Measurements from ENCODE around the gene NECTIN4.
A peak's percentile ranks its signal among the peaks of the same experiment; 100 is the strongest.

NECTIN4 gene

DNA sequence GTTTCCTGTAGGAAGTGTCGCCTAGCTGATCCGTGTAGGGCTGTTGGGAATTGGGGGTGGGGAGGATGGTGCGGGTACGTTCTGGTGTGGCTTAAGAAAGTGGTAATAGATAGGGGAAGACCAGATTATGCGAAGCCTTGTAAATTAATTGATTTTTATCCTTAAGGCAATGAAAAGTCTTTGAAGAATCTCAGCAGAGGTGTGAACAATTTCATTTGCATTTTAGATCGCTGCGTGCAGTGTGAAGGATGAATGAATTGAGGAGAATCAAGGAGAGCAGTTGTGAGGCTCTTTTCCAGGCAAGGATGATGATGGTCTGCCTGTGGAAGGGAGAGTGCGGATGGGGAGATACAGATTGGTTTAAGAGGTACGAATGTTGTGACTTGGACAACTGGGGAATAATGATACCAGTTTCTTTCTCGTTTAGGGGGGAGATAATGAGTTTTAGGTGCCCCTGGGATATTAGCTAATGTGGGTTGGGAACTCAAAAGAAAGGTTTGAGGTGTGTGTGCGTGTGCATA is 43.9 kb upstream of the NECTIN4 start:
- ATAC-seq (ENCODE audit: insufficient read depth, low read depth) (peak; percentile 20), DNase-seq (no peak)
- Histone ChIP-seq H3K36me3 (ENCODE audit: insufficient read depth, low read length) (peaks cover 24% of the 10 kb centered on the region), H3K9me3 (ENCODE audit: insufficient read depth, low read length, severe bottlenecking) (no peaks in the 10 kb centered on the region), H3K27ac (ENCODE audit: low read length) (peak overlapping the region; percentile 93), H3K79me2 (ENCODE audit: insufficient read depth, low read length) (peaks cover 69% of the 10 kb centered on the region), H3K27me3 (ENCODE audit: insufficient read depth, low read length, poor library complexity) (no peaks in the 10 kb centered on the region), H4K20me1 (ENCODE audit: insufficient read depth, low read length) (no peaks in the 10 kb centered on the region), H2AFZ (ENCODE audit: low read depth, low read length) (peak overlapping the region; percentile 97), H3K4me2 (ENCODE audit: insufficient read depth, low read length) (peak overlapping the region; percentile 69), H3K4me3 (ENCODE audit: low read depth in 1 of 2, low read length in 2 of 2) (peak overlapping the region; percentile 64 to 77), H3K4me1 (ENCODE audit: insufficient read depth, low read length) (peaks cover 43% of the 10 kb centered on the region), H3K9ac (ENCODE audit: low read depth, low read length) (peak overlapping the region; percentile 82)
- no peak for TF ChIP-seq EZH2 (IDR thresholded peaks at IDR 0.05; ENCODE audit: borderline replicate concordance, low read depth, low read length, severe bottlenecking)
- TF ChIP-seq, protein P1, sequence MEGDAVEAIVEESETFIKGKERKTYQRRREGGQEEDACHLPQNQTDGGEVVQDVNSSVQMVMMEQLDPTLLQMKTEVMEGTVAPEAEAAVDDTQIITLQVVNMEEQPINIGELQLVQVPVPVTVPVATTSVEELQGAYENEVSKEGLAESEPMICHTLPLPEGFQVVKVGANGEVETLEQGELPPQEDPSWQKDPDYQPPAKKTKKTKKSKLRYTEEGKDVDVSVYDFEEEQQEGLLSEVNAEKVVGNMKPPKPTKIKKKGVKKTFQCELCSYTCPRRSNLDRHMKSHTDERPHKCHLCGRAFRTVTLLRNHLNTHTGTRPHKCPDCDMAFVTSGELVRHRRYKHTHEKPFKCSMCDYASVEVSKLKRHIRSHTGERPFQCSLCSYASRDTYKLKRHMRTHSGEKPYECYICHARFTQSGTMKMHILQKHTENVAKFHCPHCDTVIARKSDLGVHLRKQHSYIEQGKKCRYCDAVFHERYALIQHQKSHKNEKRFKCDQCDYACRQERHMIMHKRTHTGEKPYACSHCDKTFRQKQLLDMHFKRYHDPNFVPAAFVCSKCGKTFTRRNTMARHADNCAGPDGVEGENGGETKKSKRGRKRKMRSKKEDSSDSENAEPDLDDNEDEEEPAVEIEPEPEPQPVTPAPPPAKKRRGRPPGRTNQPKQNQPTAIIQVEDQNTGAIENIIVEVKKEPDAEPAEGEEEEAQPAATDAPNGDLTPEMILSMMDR (IDR thresholded peaks at IDR 0.05; ENCODE audit: borderline replicate concordance, extremely low read depth, low read length, poor library complexity, severe bottlenecking): no peak

- Histone ChIP-seq H3K9ac (ENCODE audit: low read depth, low read length) (peak within 1 kb of the TSS; percentile 82), H3K27ac (ENCODE audit: low read length) (peak within 1 kb of the TSS; percentile 93), H3K36me3 (ENCODE audit: insufficient read depth, low read length) (peaks cover 31% of the 10 kb centered on the region), H3K9me3 (ENCODE audit: insufficient read depth, low read length, severe bottlenecking) (no peaks in the 10 kb centered on the region), H3K27me3 (ENCODE audit: insufficient read depth, low read length, poor library complexity) (no peaks in the 10 kb centered on the region), H4K20me1 (ENCODE audit: insufficient read depth, low read length) (no peaks in the 10 kb centered on the region), H3K79me2 (ENCODE audit: insufficient read depth, low read length) (peaks cover 76% of the 10 kb centered on the region), H2AFZ (ENCODE audit: low read depth, low read length) (peak within 1 kb of the TSS; percentile 97), H3K4me2 (ENCODE audit: insufficient read depth, low read length) (peak within 1 kb of the TSS; percentile 69), H3K4me3 (ENCODE audit: low read depth in 1 of 2, low read length in 2 of 2) (peak within 1 kb of the TSS; percentile 64 to 77), H3K4me1 (ENCODE audit: insufficient read depth, low read length) (peaks cover 50% of the 10 kb centered on the region)
- DNase-seq (peak; percentile 96), ATAC-seq (ENCODE audit: insufficient read depth, low read depth) (peak; percentile 96)
- TF ChIP-seq EZH2 (IDR thresholded peaks at IDR 0.05; ENCODE audit: borderline replicate concordance, low read depth, low read length, severe bottlenecking): no peak
- TF ChIP-seq, protein P1 (IDR thresholded peaks at IDR 0.05; ENCODE audit: borderline replicate concordance, extremely low read depth, low read length, poor library complexity, severe bottlenecking): peak; percentile 21
These were observed 43.3 kb upstream of the NECTIN4 start, which contains the start of gene DEDD for GRCh38 chr1:161132410-161133219. Gene DEDD, minus strand, starts transcription at chr1:161132667. Its CDS starts 8,205 bp downstream, at chr1:161124462.

DNA sequence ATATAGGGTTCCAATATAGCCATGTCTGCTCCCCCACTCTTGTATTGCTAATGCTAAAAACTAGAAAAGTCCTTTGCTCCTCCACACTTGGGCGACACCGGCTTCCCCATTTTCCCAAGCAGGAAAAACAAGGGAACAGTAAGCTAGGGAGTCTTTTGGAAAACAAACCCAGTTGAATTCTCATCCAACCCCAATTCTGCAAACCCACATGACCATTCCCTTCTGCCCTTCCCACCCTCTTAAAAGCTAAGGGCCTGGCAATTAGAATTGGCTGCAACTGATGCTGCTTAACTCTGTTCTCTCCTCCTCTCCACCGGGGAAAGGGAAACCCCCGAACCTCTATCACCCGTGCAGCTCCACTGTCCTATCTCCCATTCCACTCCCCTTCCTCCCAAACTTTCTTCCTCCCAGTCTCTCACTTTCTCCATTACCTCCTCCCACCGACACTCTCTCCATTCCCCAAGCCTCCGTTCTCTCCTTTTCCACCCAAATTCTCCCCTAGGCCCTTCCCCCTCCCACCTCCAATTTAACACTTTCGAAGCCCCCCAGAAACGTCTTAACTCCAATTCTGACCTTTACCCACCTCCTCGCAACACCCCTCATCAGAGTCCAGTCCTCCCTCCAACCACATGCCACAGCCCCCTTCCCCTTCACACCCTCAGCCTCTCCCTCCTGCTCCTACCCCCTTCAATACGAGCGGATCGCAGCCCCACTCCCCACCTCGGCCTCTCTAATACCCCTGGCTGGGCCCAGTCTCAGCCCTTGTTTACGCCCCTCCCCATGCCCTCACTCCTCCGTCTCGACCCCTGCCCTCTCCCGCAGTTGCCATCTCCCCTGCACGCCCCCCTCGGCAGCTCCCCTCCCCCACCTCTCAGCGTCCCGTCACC is 42.4 kb upstream of the NECTIN4 start:
- no peaks in the 10 kb centered on the region for H3K27me3 ChIP-seq (ENCODE audit: insufficient read depth, low read length, poor library complexity)
- peak overlapping the region; percentile 69 for H3K4me2 ChIP-seq (ENCODE audit: insufficient read depth, low read length)
- no peaks in the 10 kb centered on the region for H4K20me1 ChIP-seq (ENCODE audit: insufficient read depth, low read length)
- TF ChIP-seq, protein P1 (IDR thresholded peaks at IDR 0.05; ENCODE audit: borderline replicate concordance, extremely low read depth, low read length, poor library complexity, severe bottlenecking): no peak
- no peak for TF ChIP-seq EZH2 (IDR thresholded peaks at IDR 0.05; ENCODE audit: borderline replicate concordance, low read depth, low read length, severe bottlenecking)
- no peak for DNase-seq
- H3K27ac ChIP-seq (ENCODE audit: low read length): peak overlapping the region; percentile 93
- ATAC-seq (ENCODE audit: insufficient read depth, low read depth): peak; percentile 34; the same call in 2 of the 3 replicates
- H3K79me2 ChIP-seq (ENCODE audit: insufficient read depth, low read length): peaks cover 84% of the 10 kb centered on the region
- peak overlapping the region; percentile 82 for H3K9ac ChIP-seq (ENCODE audit: low read depth, low read length)
- peaks cover 39% of the 10 kb centered on the region for H3K36me3 ChIP-seq (ENCODE audit: insufficient read depth, low read length)
- H3K4me1 ChIP-seq (ENCODE audit: insufficient read depth, low read length): peaks cover 50% of the 10 kb centered on the region
- H2AFZ ChIP-seq (ENCODE audit: low read depth, low read length): peak overlapping the region; percentile 97
- H3K4me3 ChIP-seq (ENCODE audit: low read depth in 1 of 2, low read length in 2 of 2): peak overlapping the region; percentile 64 to 77
- no peaks in the 10 kb centered on the region for H3K9me3 ChIP-seq (ENCODE audit: insufficient read depth, low read length, severe bottlenecking)
